ENCODE results near the gene NIT1.

The NIT1 gene

DNA sequence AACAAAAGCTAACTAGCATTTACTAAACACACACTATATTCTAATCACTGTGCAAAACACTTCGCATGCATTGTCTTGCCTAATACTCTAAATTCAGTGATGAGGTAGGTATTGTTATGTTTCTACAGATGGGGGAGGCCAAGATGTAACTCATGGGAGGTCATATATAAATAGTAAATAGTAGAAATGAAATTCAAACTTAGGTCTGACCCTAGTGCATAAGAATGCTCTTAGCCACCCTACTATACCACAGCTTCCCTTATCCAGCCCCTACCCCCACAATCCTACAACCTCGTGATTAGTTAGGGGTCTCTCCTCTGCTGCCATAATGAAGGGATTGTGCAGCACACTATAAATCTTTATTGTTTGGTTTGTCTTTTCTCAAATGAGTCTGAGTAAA, 3.3 kb upstream of the NIT1 start:
- TF ChIP-seq TAF1 (IDR thresholded peaks at IDR 0.05; ENCODE audit: low read depth): no peak
- TF ChIP-seq, protein P1, sequence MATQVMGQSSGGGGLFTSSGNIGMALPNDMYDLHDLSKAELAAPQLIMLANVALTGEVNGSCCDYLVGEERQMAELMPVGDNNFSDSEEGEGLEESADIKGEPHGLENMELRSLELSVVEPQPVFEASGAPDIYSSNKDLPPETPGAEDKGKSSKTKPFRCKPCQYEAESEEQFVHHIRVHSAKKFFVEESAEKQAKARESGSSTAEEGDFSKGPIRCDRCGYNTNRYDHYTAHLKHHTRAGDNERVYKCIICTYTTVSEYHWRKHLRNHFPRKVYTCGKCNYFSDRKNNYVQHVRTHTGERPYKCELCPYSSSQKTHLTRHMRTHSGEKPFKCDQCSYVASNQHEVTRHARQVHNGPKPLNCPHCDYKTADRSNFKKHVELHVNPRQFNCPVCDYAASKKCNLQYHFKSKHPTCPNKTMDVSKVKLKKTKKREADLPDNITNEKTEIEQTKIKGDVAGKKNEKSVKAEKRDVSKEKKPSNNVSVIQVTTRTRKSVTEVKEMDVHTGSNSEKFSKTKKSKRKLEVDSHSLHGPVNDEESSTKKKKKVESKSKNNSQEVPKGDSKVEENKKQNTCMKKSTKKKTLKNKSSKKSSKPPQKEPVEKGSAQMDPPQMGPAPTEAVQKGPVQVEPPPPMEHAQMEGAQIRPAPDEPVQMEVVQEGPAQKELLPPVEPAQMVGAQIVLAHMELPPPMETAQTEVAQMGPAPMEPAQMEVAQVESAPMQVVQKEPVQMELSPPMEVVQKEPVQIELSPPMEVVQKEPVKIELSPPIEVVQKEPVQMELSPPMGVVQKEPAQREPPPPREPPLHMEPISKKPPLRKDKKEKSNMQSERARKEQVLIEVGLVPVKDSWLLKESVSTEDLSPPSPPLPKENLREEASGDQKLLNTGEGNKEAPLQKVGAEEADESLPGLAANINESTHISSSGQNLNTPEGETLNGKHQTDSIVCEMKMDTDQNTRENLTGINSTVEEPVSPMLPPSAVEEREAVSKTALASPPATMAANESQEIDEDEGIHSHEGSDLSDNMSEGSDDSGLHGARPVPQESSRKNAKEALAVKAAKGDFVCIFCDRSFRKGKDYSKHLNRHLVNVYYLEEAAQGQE (IDR thresholded peaks at IDR 0.05; ENCODE audit: low read depth): no peak
- TF ChIP-seq RAD21 (IDR thresholded peaks at IDR 0.05; ENCODE audit: low read depth): no peak
- TF ChIP-seq, protein P2, sequence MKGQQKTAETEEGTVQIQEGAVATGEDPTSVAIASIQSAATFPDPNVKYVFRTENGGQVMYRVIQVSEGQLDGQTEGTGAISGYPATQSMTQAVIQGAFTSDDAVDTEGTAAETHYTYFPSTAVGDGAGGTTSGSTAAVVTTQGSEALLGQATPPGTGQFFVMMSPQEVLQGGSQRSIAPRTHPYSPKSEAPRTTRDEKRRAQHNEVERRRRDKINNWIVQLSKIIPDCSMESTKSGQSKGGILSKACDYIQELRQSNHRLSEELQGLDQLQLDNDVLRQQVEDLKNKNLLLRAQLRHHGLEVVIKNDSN (IDR thresholded peaks at IDR 0.05): no peak
- TF ChIP-seq EP300 (IDR thresholded peaks at IDR 0.05; ENCODE audit: borderline replicate concordance): no peak
- TF ChIP-seq TCF12 (IDR thresholded peaks at IDR 0.05; ENCODE audit: low read depth): no peak

DNA sequence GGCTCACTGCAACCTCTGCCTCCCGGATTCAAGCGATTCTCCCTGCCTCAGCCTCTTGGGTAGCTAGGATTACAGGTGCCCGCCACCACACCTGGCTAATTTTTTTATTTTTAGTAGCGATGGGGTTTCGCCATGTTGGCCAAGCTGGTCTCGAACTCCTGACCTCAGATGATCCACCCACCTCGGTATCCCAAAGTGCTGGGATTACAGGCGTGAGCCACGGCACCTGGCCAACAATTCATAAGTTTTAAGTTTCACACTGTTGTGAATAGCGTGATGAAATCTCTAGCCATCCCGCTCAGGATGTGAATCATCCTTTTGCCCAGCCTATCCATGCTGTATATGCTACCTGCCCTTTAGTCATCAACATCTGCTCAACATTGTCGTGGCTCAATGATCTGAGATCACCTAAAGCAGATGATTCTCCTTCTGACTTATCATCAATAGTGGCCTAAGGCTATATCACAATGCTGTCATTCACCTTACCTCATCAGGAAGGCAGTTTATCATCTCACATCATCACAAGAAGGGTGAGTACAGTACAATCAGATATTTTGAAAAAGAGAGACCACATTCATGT, 2.7 kb upstream of the NIT1 start:
- TF ChIP-seq EP300 (IDR thresholded peaks at IDR 0.05; ENCODE audit: borderline replicate concordance): peak; percentile 28; the same call in 1 of the 2 replicates
- TF ChIP-seq, protein P2 (IDR thresholded peaks at IDR 0.05): no peak
- TF ChIP-seq, protein P3, sequence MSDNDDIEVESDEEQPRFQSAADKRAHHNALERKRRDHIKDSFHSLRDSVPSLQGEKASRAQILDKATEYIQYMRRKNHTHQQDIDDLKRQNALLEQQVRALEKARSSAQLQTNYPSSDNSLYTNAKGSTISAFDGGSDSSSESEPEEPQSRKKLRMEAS (IDR thresholded peaks at IDR 0.05): no peak
- TF ChIP-seq EGR1 (IDR thresholded peaks at IDR 0.05): 0 out of 2 replicates have a peak, but pooled peaks have one; percentile 19
- no peak for TF ChIP-seq ZBTB7A (IDR thresholded peaks at IDR 0.05; ENCODE audit: low read depth)
- TF ChIP-seq TAF1 (IDR thresholded peaks at IDR 0.05; ENCODE audit: low read depth): no peak
- peak; percentile 37; the same call in 1 of the 2 replicates for TF ChIP-seq TEAD4 (IDR thresholded peaks at IDR 0.05)
- no peak for TF ChIP-seq RAD21 (IDR thresholded peaks at IDR 0.05; ENCODE audit: low read depth)
- TF ChIP-seq CEBPB (IDR thresholded peaks at IDR 0.05): peak; percentile 57
- peak; percentile 49; the same call in 1 of the 2 replicates for TF ChIP-seq TCF12 (IDR thresholded peaks at IDR 0.05; ENCODE audit: low read depth)
- peak; percentile 49; the same call in 1 of the 2 replicates for TF ChIP-seq NFIC (IDR thresholded peaks at IDR 0.05)

DNA sequence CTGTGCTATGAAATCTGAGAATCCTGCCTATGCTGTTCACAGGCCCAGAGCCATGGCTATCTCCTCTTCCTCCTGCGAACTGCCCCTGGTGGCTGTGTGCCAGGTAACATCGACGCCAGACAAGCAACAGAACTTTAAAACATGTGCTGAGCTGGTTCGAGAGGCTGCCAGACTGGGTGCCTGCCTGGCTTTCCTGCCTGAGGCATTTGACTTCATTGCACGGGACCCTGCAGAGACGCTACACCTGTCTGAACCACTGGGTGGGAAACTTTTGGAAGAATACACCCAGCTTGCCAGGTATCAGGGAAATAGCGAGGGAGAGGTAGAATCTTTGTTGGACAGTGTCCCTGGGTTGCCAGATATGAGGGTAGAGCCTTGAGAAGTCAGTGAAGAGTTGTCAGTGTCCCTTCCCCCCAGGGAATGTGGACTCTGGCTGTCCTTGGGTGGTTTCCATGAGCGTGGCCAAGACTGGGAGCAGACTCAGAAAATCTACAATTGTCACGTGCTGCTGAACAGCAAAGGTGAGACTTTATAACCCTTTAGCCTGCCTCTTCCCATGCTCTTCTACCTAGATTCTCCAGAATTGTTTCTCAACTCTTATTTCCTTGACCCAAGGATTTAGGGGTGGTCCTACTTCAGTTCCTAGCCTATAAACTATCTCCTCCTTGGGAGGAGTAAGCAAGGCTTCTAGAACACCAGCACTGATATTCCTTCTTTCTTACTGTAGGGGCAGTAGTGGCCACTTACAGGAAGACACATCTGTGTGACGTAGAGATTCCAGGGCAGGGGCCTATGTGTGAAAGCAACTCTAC, 1.4 kb downstream of the NIT1 start:
- TF ChIP-seq EP300 (IDR thresholded peaks at IDR 0.05; ENCODE audit: borderline replicate concordance): no peak

DNA sequence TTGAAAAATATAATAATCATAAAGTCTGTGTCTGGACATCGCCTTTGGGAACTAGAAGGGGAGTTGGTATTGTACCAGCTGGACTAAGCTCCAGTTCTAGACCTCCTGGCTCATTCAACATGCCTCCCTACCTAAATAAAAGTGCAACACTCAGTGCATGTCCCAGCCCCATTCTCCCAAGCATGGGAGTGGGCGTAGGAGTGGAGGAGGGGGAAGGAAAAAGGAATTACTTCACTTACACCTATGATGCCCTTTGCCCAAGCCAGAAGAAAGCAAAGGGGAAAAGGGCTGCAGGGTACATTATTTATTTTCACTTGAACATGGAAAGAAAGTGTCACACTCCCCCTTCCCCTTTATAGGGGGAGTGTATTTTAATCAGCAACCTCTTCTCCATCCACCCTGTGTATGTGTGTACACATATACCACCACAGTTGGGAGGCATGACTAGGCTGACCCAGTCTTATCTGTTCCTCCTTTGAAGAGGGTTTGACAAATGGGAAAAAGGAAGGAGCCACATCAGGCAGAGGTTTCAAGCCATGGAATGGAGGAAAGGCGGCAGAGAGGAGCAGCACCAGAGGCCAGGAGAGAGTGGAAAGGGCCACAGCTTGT, 3.2 kb downstream of the NIT1 start:
- TF ChIP-seq ZBTB7A (IDR thresholded peaks at IDR 0.05; ENCODE audit: low read depth) (no peak), TEAD4 (IDR thresholded peaks at IDR 0.05) (no peak), RAD21 (IDR thresholded peaks at IDR 0.05; ENCODE audit: low read depth) (no peak), TAF1 (IDR thresholded peaks at IDR 0.05; ENCODE audit: low read depth) (no peak), YY1 (IDR thresholded peaks at IDR 0.05; ENCODE audit: low read depth) (no peak), CEBPB (IDR thresholded peaks at IDR 0.05) (no peak), TCF12 (IDR thresholded peaks at IDR 0.05; ENCODE audit: low read depth) (no peak), EP300 (IDR thresholded peaks at IDR 0.05; ENCODE audit: borderline replicate concordance) (no peak), NFIC (IDR thresholded peaks at IDR 0.05) (no peak), EGR1 (IDR thresholded peaks at IDR 0.05) (no peak)
- TF ChIP-seq, protein P1 (IDR thresholded peaks at IDR 0.05; ENCODE audit: low read depth): no peak
- TF ChIP-seq, protein P3 (IDR thresholded peaks at IDR 0.05): no peak
- TF ChIP-seq, protein P2 (IDR thresholded peaks at IDR 0.05): no peak

DNA sequence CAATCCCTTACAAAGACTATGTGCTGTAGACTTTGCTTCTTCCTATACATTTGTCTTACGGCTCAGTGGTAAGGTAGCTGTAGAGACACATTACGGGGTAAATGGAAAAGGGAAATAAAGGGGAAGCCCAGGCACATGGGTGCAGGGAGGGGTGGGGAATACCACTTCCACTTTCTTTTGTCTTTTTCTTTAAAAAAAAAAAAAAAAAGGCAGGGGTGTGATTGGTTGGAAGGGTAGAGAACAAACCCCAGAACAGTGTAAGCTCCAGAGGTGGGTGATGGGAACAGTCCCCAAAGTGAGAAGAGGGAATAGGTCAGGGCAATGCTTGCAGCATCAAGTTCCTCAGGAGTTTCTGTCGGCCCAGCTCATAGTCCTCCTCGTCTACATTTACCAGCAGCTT, 3.9 kb downstream of the NIT1 start:
- TF ChIP-seq TAF1 (IDR thresholded peaks at IDR 0.05; ENCODE audit: low read depth) (no peak), EGR1 (IDR thresholded peaks at IDR 0.05) (no peak), NFIC (IDR thresholded peaks at IDR 0.05) (no peak)
- TF ChIP-seq, protein P3 (IDR thresholded peaks at IDR 0.05): no peak
- TF ChIP-seq, protein P1 (IDR thresholded peaks at IDR 0.05; ENCODE audit: low read depth): no peak
